Central memory CD8-positive, alpha-beta T cell (primary cell): Measurements from ENCODE around the gene ADGRG4.

Experiments used
- ATAC-seq: fragments of 150-1000 bp; cut with Tn5 transposase; replicated peaks from 2 replicates; pipeline ENCODE4 v1.10.0; 2022; ENCODE audit warnings: mild to moderate bottlenecking, moderate FRiP score, moderate number of reproducible peaks; ENCODE audit not compliant: poor library complexity, severe bottlenecking; ENCODE audit errors: extremely low read depth
- DNase-seq, 2 donors: peaks; one replicate each; pipeline ENCODE4 v3.0.0; 2021; ENCODE audit warnings: low spot score in 2 of 2
- H3K27ac Mint-ChIP-seq: one replicate; pipeline ENCODE4 v1.8.0; 2022; ENCODE audit warnings: low read depth, mild to moderate bottlenecking, moderate library complexity, mixed read lengths
- H3K27me3 Mint-ChIP-seq: one replicate; pipeline ENCODE4 v1.8.0; 2022; ENCODE audit warnings: mixed read lengths
- H3K36me3 Mint-ChIP-seq: one replicate; pipeline ENCODE4 v1.8.0; 2022; ENCODE audit warnings: mild to moderate bottlenecking, moderate library complexity, mixed read lengths; ENCODE audit not compliant: insufficient read depth
- H3K4me1 Mint-ChIP-seq: one replicate; pipeline ENCODE4 v1.8.0; 2022; ENCODE audit warnings: mixed read lengths
- H3K4me3 Mint-ChIP-seq: one replicate; pipeline ENCODE4 v1.8.0; 2022; ENCODE audit warnings: mild to moderate bottlenecking, moderate library complexity, mixed read lengths
- H3K9me3 Mint-ChIP-seq: one replicate; pipeline ENCODE4 v1.8.0; 2022; ENCODE audit warnings: mixed read lengths

The ADGRG4 gene

DNA sequence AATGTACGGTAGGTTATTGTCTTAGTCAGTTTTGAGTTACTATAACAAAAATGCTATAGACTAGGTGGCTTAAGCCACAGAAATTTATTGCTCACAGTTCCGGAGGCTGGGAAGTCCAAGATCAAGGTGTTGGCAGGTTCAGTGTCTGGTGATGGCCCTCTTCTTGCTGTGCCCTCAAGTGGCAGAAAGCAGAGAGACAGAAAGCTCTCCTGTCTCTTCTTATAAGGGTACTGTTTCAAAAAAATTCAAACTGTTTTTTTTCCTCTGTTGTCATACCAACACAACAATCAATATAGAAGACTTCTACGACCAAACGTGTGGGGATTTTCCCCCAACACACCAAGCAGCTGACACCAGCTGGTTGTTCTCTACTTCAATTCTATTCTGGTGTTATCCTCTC, 53.4 kb downstream of the ADGRG4 start:
- H3K9me3 Mint-ChIP-seq = no peaks in the 10 kb centered on the region
- ATAC-seq (no peak), DNase-seq (no peak)
- no peaks in the 10 kb centered on the region for H3K4me1 Mint-ChIP-seq
- H3K36me3 Mint-ChIP-seq = peaks cover 1% of the 10 kb centered on the region
- no peak overlapping the region for H3K27ac Mint-ChIP-seq
- peaks cover 12% of the 10 kb centered on the region for H3K27me3 Mint-ChIP-seq
- H3K4me3 Mint-ChIP-seq = no peak overlapping the region

DNA sequence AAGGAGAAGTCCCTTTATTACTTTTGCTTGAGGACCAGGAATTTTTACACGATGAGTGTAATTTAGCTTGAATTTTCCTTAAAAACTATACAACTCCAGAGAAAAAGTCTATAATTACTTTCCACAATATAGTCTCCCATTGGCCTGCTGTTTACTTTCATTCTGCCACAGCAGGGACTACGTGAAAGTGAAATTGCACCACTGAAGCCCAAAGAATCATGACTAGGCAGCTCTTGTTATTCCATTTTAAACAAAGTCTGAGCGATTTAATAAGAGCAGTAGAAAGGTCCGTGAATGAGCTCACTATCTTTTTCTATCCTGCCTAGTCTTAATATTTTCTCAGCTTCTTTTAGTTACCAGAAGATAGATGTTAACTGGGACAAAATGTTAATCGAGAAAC, 68.6 kb downstream of the ADGRG4 start:
- Mint-ChIP-seq H3K4me3 (no peak overlapping the region), H3K27me3 (peaks cover 36% of the 10 kb centered on the region), H3K4me1 (no peaks in the 10 kb centered on the region), H3K27ac (no peak overlapping the region), H3K36me3 (no peaks in the 10 kb centered on the region), H3K9me3 (no peaks in the 10 kb centered on the region)
- DNase-seq = no peak
- no peak for ATAC-seq

DNA sequence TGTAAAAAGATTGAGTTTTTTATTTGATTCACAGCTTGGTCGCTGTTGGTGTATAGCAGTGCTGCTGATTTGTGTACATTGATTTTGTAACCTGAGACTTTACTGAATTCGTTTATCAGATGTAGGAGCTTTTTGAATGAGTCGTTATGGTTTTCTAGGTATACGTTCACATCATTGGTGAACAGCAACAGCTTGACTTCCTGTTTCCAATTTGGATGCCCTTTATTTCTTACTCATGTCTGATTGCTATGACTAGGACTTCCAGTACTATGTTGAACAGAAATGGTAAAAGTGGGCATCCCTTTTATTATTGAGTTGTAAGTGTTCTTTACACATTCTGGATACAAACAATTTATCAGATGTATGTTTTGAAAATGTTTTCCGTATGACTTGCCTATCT, 76.0 kb downstream of the ADGRG4 start:
- H3K36me3 Mint-ChIP-seq = no peaks in the 10 kb centered on the region
- no peaks in the 10 kb centered on the region for H3K9me3 Mint-ChIP-seq
- no peak for DNase-seq
- no peak overlapping the region for H3K4me3 Mint-ChIP-seq
- H3K4me1 Mint-ChIP-seq = no peaks in the 10 kb centered on the region
- no peak overlapping the region for H3K27ac Mint-ChIP-seq
- no peak for ATAC-seq
- H3K27me3 Mint-ChIP-seq = peaks cover 28% of the 10 kb centered on the region

DNA sequence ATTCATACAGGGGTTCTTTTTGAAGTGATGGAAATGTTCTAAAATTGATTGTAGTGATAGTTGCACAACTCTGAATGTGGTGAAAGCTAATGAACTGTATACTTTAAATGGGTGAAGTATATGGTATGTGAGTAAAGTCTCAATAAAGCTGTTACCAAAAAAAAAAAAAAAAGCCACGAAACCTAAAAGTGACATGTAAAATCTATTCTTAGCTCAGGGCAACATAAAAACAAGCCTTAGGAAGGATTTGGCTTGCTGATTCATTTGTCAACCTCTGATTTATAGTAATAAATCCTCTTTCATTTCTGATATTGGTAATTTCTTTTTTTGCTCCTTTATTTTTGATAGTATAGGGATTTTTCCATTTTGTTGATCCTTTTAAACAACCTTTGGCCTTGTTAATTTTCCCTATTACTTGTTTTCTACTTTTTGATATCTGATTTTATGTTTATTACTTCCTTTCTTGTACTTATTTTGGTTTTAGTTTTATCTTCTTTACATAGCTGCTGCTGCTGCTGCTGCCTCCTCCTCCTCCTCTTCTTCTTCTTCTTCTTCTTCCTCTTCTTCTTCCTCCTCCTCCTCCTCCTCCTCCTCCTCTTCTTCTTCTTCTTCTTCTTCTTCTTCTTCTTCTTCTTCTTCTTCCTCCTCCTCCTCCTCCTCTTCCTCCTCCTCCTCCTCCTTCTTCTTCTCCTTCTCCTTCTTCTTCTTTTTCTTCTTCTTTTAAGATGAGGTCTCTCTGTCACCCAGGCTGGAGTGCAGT, 79.4 kb downstream of the ADGRG4 start:
- Mint-ChIP-seq H3K27me3 (peaks cover 57% of the 10 kb centered on the region), H3K4me1 (no peaks in the 10 kb centered on the region), H3K4me3 (no peak overlapping the region), H3K36me3 (no peaks in the 10 kb centered on the region), H3K9me3 (no peaks in the 10 kb centered on the region), H3K27ac (no peak overlapping the region)
- DNase-seq (no peak), ATAC-seq (no peak)

DNA sequence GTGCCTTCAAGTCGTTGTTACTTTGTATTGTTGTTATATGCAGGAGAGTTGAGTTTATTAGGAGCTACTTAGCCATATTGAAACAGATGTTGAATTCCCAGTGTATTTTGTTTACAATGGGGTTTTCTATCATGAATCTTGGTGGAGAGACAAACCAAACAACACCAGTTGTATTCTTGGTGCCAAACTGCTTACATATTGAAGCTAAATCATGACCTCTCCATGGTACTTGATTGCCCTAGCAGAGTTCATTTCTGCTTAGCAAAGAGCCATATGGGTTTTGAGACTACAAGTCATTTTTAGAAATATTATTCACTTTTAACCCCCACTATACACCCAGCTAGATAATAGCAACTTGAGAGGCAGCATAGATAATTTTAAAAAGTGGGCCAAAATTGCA, 85.4 kb downstream of the ADGRG4 start:
- Mint-ChIP-seq H3K27me3 (peaks cover 69% of the 10 kb centered on the region), H3K36me3 (no peaks in the 10 kb centered on the region), H3K9me3 (no peaks in the 10 kb centered on the region), H3K4me1 (no peaks in the 10 kb centered on the region), H3K4me3 (no peak overlapping the region), H3K27ac (no peak overlapping the region)
- DNase-seq = no peak
- ATAC-seq = no peak

DNA sequence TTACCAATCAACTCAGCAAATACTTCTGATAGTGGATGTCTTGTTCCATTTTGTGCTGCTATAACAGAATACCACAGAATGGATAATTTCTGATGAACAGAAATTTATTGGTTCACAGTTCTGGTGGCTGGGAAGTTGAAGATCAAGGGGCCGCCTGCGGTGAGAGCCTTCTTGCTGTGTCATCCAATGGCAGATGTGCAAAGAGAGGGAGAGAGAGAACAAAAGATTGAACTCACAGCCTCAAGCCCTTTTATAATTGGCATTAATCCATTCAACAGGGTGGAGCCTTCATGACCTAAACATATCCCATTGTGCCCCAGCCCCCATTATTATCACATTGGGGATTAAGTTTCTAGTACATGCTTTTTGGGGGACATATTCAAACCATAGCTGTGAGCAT, 86.1 kb downstream of the ADGRG4 start:
- DNase-seq = no peak
- Mint-ChIP-seq H3K9me3 (no peaks in the 10 kb centered on the region), H3K4me3 (no peak overlapping the region)

DNA sequence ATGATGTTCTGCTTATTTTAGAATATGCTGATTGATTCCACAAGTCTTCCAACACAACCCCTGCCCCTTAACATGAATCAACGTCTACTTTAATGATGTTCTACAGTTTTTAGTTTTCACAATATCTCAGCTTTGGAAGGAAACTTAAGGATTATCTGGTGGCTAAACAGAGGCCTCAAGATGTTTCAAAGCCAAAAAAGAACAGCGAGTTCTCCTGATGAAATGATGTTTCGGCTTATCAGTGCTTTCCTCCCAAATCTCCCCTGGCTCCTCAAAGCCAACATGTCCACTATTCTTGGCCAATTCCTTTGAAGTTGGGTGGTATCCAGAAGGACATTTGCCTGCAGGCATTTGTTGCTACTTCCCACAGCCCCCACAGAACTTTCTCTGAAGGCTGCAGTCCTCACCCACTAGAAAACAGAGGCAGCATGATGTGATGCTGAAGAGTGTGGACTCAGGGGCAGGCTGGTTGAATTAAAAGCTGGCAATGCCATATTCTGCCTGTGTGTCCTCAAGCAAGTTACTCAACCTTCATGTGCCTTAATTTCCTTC, 87.3 kb downstream of the ADGRG4 start:
- H3K9me3 Mint-ChIP-seq = no peaks in the 10 kb centered on the region
- no peak for ATAC-seq

More for the DNA sequence above, 86.1 kb downstream of the ADGRG4 start:
- ATAC-seq = no peak
- Mint-ChIP-seq H3K27ac (no peak overlapping the region), H3K36me3 (no peaks in the 10 kb centered on the region), H3K4me1 (no peaks in the 10 kb centered on the region), H3K27me3 (peaks cover 63% of the 10 kb centered on the region)

DNA sequence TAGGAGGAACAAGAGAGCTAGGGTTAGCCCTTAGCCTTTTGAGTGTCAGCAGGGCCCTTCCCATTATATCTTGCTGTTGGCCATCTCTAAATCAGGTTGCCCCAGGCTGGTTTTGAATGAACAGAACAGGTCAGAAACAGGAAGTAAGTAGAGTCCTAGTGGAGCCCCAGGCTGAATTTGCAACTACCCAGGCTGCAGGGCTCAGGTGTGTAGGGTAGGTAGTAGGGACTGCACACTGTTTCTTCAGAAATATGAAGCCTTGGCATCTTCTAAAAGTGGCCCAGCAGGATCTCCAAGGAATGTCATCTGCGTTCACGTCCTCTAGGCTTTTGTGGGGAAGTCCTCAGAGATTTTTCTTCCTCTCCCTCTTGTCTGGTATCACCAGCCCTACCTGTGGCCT, 90.2 kb downstream of the ADGRG4 start:
- Mint-ChIP-seq H3K9me3 (no peaks in the 10 kb centered on the region), H3K4me1 (no peaks in the 10 kb centered on the region), H3K4me3 (no peak overlapping the region), H3K27ac (no peak overlapping the region), H3K27me3 (peaks cover 28% of the 10 kb centered on the region), H3K36me3 (no peaks in the 10 kb centered on the region)
- DNase-seq = no peak
- ATAC-seq = no peak

More for the DNA sequence above, 87.3 kb downstream of the ADGRG4 start:
- H3K36me3 Mint-ChIP-seq = no peaks in the 10 kb centered on the region
- no peaks in the 10 kb centered on the region for H3K4me1 Mint-ChIP-seq
- peaks cover 51% of the 10 kb centered on the region for H3K27me3 Mint-ChIP-seq
- H3K27ac Mint-ChIP-seq = no peak overlapping the region
- no peak for DNase-seq
- no peak overlapping the region for H3K4me3 Mint-ChIP-seq

DNA sequence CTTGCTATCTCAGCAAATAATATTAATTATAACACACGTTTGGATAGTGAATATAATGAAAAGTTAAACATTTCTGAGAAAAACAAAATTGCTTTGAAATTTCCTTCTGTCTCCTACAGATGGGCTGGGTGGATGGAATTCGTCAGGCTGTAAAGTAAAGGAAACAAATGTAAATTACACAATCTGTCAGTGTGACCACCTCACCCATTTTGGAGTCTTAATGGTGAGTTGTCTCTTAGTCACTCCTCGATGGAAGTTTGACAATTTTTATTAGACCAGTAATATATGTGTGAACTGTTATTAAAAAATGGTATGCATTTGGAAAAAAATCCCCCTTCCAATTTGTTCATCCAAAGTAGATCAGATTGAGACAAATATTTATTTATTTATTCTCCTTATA, 94.5 kb downstream of the ADGRG4 start:
- no peak overlapping the region for H3K27ac Mint-ChIP-seq
- no peaks in the 10 kb centered on the region for H3K36me3 Mint-ChIP-seq
- no peaks in the 10 kb centered on the region for H3K9me3 Mint-ChIP-seq
- no peak overlapping the region for H3K4me3 Mint-ChIP-seq
- DNase-seq (no peak), ATAC-seq (no peak)
- H3K4me1 Mint-ChIP-seq = no peaks in the 10 kb centered on the region
- peaks cover 18% of the 10 kb centered on the region for H3K27me3 Mint-ChIP-seq

DNA sequence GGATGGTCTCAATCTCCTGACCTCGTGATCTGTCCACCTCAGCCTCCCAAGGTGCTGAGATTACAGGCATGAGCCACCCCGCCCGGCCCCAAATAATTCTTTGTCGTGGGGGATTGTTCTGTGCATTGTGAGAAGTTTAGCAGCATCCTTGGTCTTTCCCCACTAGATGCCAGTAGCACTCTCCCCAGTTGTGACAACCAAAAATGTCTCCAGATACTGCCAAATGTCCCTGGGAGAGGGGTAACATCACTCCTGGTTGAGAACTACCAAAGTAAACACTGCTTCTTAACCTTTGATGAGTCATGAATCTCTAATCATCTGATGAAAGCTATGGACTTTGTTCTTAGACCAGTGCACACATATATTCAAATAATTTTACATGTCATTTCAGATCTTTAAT, 96.2 kb downstream of the ADGRG4 start:
- no peak overlapping the region for H3K27ac Mint-ChIP-seq
- DNase-seq = no peak
- peaks cover 23% of the 10 kb centered on the region for H3K27me3 Mint-ChIP-seq
- H3K4me3 Mint-ChIP-seq = no peak overlapping the region
- ATAC-seq = no peak
- no peaks in the 10 kb centered on the region for H3K9me3 Mint-ChIP-seq
- no peaks in the 10 kb centered on the region for H3K36me3 Mint-ChIP-seq
- no peaks in the 10 kb centered on the region for H3K4me1 Mint-ChIP-seq

DNA sequence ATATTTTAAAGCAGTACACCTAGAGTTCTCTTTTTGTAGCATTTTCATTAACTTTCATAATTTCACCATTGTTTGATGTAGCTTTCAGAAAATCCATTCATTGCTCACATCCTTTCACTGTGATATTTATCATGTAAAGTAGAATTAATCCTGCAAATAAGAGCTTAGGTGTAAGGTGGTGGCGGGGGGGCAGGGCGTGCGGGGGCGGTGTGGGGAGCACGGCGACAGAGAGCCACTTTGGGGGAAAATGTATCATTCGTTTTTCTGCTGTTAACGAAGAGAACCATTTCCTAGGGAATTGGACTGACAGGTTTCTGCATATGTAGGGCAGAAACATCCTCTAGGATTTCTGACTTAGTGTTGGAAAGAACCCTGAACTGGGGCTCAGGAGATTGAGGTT, 104.4 kb downstream of the ADGRG4 start:
- no peaks in the 10 kb centered on the region for H3K4me1 Mint-ChIP-seq
- ATAC-seq = no peak

DNA sequence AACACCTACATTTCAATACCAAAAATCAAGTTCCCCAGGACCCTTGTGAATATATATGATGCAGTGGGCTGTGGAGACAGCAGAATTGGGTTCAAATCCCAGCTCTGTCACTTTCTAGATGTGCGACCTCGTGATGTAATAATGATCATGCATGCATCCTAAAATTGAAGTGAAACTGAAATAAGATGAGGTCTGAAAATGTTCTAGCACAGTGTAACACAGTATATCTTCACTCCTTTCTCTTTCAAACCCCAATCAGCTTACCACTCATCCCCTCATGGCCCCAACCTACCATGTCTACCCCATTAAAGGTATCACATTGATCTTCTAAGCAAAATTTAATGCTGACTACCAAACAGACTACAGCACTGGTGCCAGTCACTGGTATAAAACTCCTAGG, 117.0 kb downstream of the ADGRG4 start:
- DNase-seq (no peak), ATAC-seq (no peak)
- no peaks in the 10 kb centered on the region for H3K4me1 Mint-ChIP-seq

More for the DNA sequence above, 104.4 kb downstream of the ADGRG4 start:
- no peaks in the 10 kb centered on the region for H3K36me3 Mint-ChIP-seq
- H3K27ac Mint-ChIP-seq = no peak overlapping the region
- no peak overlapping the region for H3K4me3 Mint-ChIP-seq
- H3K27me3 Mint-ChIP-seq = peaks cover 24% of the 10 kb centered on the region
- DNase-seq = no peak
- H3K9me3 Mint-ChIP-seq = no peaks in the 10 kb centered on the region

DNA sequence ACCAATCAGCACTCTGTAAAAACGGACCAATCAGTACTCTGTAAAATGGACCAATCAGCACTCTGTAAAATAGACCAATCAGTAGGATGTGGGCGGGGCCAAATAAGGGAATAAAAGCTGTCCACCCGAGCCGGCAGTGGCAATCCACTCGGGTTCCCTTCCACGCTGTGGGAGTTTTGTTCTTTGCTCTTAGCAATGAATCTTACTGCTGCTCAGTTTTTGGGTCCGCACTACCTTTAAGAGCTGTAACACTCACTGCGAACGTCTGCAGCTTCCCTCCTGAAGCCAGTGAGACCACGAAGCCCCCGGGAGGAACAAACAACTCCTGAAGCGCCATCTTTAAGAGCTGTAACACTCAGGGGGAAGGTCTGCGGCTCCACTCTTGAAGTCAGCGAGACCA, 120.6 kb downstream of the ADGRG4 start:
- DNase-seq (no peak), ATAC-seq (no peak)
- Mint-ChIP-seq H3K36me3 (no peaks in the 10 kb centered on the region), H3K27ac (no peak overlapping the region), H3K4me1 (no peaks in the 10 kb centered on the region), H3K27me3 (peaks cover 11% of the 10 kb centered on the region), H3K9me3 (no peaks in the 10 kb centered on the region), H3K4me3 (no peak overlapping the region)

More for the DNA sequence above, 117.0 kb downstream of the ADGRG4 start:
- H3K27me3 Mint-ChIP-seq = peaks cover 11% of the 10 kb centered on the region
- H3K27ac Mint-ChIP-seq = no peak overlapping the region
- H3K9me3 Mint-ChIP-seq = no peaks in the 10 kb centered on the region
- H3K4me3 Mint-ChIP-seq = no peak overlapping the region
- no peaks in the 10 kb centered on the region for H3K36me3 Mint-ChIP-seq
